Kidney (tissue), 14 donors: ENCODE data around the gene GAN. TPM values are rescaled to one million over a fixed set of nuclear protein-coding genes. Genes with fewer than 3 reads are reported as not detected.

Experiments used
- DNase-seq, 5 donors: peaks; one replicate each; pipeline ENCODE4 v3.0.0-alpha.2; 2013 to 2020
- FAIRE-seq: peaks from 2 replicates; lab custom pipeline; 2012; peaks lifted over from hg19 to GRCh38; lab: Jason Lieb, UNC
- H3K27ac ChIP-seq, 2 donors: one replicate each; pipeline ENCODE4 v1.7.0; 2013; ENCODE audit warnings: low read depth in 2 of 2, low read length in 2 of 2, inconsistent platforms in 1 of 2
- H3K27me3 ChIP-seq: one replicate; pipeline ENCODE4 v1.7.1; 2013; ENCODE audit warnings: low read length, inconsistent platforms; ENCODE audit not compliant: control insufficient read depth, insufficient read depth
- H3K36me3 ChIP-seq, 3 donors: one replicate each; pipeline versions ENCODE4 v1.7.0 to v1.7.1; 2013; ENCODE audit warnings: low read length in 3 of 3, control low read depth in 1 of 3, inconsistent platforms in 1 of 3; ENCODE audit not compliant: insufficient read depth in 3 of 3, control insufficient read depth in 2 of 3
- H3K4me1 ChIP-seq, 3 donors: one replicate each; pipeline versions ENCODE4 v1.7.0 to v1.7.1; 2013; ENCODE audit warnings: low read length in 3 of 3, inconsistent platforms in 1 of 3, low read depth in 1 of 3; ENCODE audit not compliant: control insufficient read depth in 2 of 3, insufficient read depth in 2 of 3
- H3K4me3 ChIP-seq, 3 donors: one replicate each; pipeline versions ENCODE4 v1.7.0 to v1.8.1; 2013; ENCODE audit warnings: low read length in 3 of 3, control low read depth in 1 of 3, inconsistent platforms in 1 of 3
- H3K9ac ChIP-seq, 3 donors: one replicate each; pipeline versions ENCODE4 v1.7.0 to v1.7.1; 2013; ENCODE audit warnings: low read length in 3 of 3, control low read depth in 1 of 3, inconsistent platforms in 1 of 3
- H3K9me3 ChIP-seq, 3 donors: one replicate each; pipeline versions ENCODE4 v1.7.0 to v1.7.1; 2013; ENCODE audit warnings: low read length in 3 of 3, control low read depth in 1 of 3, inconsistent platforms in 1 of 3; ENCODE audit not compliant: control insufficient read depth in 2 of 3, insufficient read depth in 1 of 3
- intact Hi-C: fragments of 100-400 bp; cut with DNase I; formaldehyde crosslinking; loops from one replicate; pipeline ENCODE4 v1.11.1; 2022
- polyA plus RNA-seq: library from polyadenylated mRNA; stranded (reverse); fragments of 350-450 nt; fragmentation: Illumina TruSeq; extraction: RNeasy Lipid Tissue Mini Kit (QIAGEN cat#74804); gene quantifications from one replicate; pipeline ENCODE4 v1.2.3, GENCODE V29; 2014; ENCODE audit warnings: low read depth, low replicate concordance; ENCODE audit not compliant: insufficient read depth
- total RNA-seq: library from RNA; stranded (reverse); fragmentation: NEBNext Ultra II Directional; extraction: Animal tissue kit (Norgen Biotek cat#: 25700); gene quantifications from one replicate; pipeline ENCODE4 v1.2.1, GENCODE V29; 2021
- TF ChIP-seq, protein P1 (sequence below): IDR thresholded peaks from 3 replicates; pipeline ENCODE4 v1.5.1; 2012; ENCODE audit warnings: mild to moderate bottlenecking, moderate library complexity, borderline replicate concordance; ENCODE audit not compliant: insufficient read depth; ENCODE audit errors: extremely low read depth
- donor health status: control.
- donor health status: control.
- donor health status: control.
- donor health status: control.
- donor health status: control.
- donor health status: DM: yes; HTN: yes; CAD: no.
- donor health status: Normal renal cell carcinoma (clear cell type).

Gene GAN
- total and polyA plus RNA-seq, 2 donors from 2014 or later = 0.60 to 7.7 TPM

DNA sequence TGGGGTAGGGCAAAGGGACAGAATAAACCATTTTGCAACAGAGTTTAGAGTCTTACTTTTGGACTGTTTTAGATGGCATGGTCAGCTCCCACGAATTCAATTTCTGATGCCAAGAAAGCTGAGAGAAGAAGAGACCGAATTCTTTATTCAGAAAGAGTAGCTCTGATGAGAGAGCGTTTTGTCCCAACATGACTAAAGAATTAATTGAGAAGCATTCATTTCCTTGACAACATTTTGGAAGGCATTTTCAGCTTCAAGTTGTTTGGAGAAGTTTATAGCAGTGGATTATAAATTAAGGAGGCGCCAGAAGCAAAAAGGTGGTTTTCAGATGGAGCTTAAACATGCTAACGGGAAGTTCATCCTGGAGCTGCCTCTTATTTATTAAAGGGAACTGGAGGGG is 12.2 kb downstream of the GAN start:
- no peaks in the 10 kb centered on the region for H3K36me3 ChIP-seq

GRCh38 chr16:81327447-81328196 is 12.9 kb downstream of the GAN start:
- intact Hi-C loops = no loop called here
- FAIRE-seq = no peak
- no peaks in the 10 kb centered on the region for H3K9me3 ChIP-seq
- no peak overlapping the region for H3K4me3 ChIP-seq
- H3K36me3 ChIP-seq = peaks cover 0 to 2% (median 0%) of the 10 kb centered on the region in 3 donors
- TF ChIP-seq, protein P1, sequence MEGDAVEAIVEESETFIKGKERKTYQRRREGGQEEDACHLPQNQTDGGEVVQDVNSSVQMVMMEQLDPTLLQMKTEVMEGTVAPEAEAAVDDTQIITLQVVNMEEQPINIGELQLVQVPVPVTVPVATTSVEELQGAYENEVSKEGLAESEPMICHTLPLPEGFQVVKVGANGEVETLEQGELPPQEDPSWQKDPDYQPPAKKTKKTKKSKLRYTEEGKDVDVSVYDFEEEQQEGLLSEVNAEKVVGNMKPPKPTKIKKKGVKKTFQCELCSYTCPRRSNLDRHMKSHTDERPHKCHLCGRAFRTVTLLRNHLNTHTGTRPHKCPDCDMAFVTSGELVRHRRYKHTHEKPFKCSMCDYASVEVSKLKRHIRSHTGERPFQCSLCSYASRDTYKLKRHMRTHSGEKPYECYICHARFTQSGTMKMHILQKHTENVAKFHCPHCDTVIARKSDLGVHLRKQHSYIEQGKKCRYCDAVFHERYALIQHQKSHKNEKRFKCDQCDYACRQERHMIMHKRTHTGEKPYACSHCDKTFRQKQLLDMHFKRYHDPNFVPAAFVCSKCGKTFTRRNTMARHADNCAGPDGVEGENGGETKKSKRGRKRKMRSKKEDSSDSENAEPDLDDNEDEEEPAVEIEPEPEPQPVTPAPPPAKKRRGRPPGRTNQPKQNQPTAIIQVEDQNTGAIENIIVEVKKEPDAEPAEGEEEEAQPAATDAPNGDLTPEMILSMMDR = no peak
- H3K4me1 ChIP-seq = no peaks in the 10 kb centered on the region
- no peak overlapping the region for H3K9ac ChIP-seq
- H3K27me3 ChIP-seq = no peaks in the 10 kb centered on the region
- H3K27ac ChIP-seq = no peak overlapping the region
- peak in 1 of 5 donors; percentile 5 for DNase-seq

More for the DNA sequence above, 12.2 kb downstream of the GAN start:
- no peak overlapping the region for H3K27ac ChIP-seq
- H3K9ac ChIP-seq = no peak overlapping the region
- intact Hi-C loops = no loop called here
- DNase-seq (no peak), FAIRE-seq (no peak)
- TF ChIP-seq, protein P1 = no peak
- H3K4me1 ChIP-seq = no peaks in the 10 kb centered on the region
- H3K27me3 ChIP-seq = no peaks in the 10 kb centered on the region
- no peak overlapping the region for H3K4me3 ChIP-seq
- H3K9me3 ChIP-seq = no peaks in the 10 kb centered on the region

GRCh38 chr16:81329947-81330346 is 15.2 kb downstream of the GAN start:
- no peaks in the 10 kb centered on the region for H3K4me1 ChIP-seq
- no peaks in the 10 kb centered on the region for H3K9me3 ChIP-seq
- no peaks in the 10 kb centered on the region for H3K27me3 ChIP-seq
- H3K36me3 ChIP-seq = peaks cover 0 to 2% (median 0%) of the 10 kb centered on the region in 3 donors
- H3K9ac ChIP-seq = no peak overlapping the region
- TF ChIP-seq, protein P1 = no peak
- intact Hi-C loops = no loop called here
- H3K4me3 ChIP-seq = no peak overlapping the region
- H3K27ac ChIP-seq = no peak overlapping the region
- DNase-seq (peak in 2 of 5 donors; percentile 12), FAIRE-seq (no peak)
